ENCODE data around the gene TTLL5. TPM values are rescaled to one million over a fixed set of nuclear protein-coding genes. Genes with fewer than 3 reads are reported as not detected.
A peak's percentile ranks its signal among the peaks of the same experiment; 100 is the strongest.

Gene TTLL5
- total and polyA plus RNA-seq, 2 of the 4 experiments (the other 2 are of a cell fraction), result 11.9 to 16.7 TPM

GRCh38 chr14:75832621-75833297 is 171.7 kb downstream of the TTLL5 start:
- no peaks in the 10 kb centered on the region for H3K79me1 ChIP-seq (ENCODE audit: low read depth in 1 of 2, low read length in 2 of 2)
- H3K56ac ChIP-seq (ENCODE audit: extremely low read depth, insufficient read depth, low read length), result no peak overlapping the region
- H3K4me2 ChIP-seq (ENCODE audit: low read depth, low read length), result 0 out of 2 replicates have a peak overlapping the region, but pooled peaks have one; percentile 17
- ChIA-PET POLR2A (ENCODE audit: unreplicated experiment) (no interaction called here), CTCF (interaction anchor here (1.1 kb wide), 1 partner anchor 121 kb away, joined by 3 read pairs; no protein-coding TSS in a partner anchor)
- 56% methylated on average over 4 of the region's 10 CpGs; no CpG with 5 or more reads in 1 of the 2 experiments for WGBS, 2 experiments (ENCODE audit: extremely low coverage in 2 of 2, insufficient read length in 1 of 2)
- no peaks in the 10 kb centered on the region for H3K27me3 ChIP-seq (ENCODE audit: control insufficient read depth, insufficient read depth, low read length)
- H3K4me1 ChIP-seq (ENCODE audit: control insufficient read depth, insufficient read depth, low read length), result peaks cover 20% of the 10 kb centered on the region
- H3K4ac ChIP-seq (ENCODE audit: low read depth, low read length), result peak overlapping the region; percentile 29; the same call in 1 of the 2 replicates
- peak overlapping the region; percentile 8 for H2BK5ac ChIP-seq (ENCODE audit: low read depth, low read length, poor library complexity, severe bottlenecking)
- H2AK9ac ChIP-seq (replicated peaks; ENCODE audit: low read depth, low read length, poor library complexity), result no peak overlapping the region
- H4K5ac ChIP-seq (ENCODE audit: low read depth, low read length), result no peak overlapping the region
- H4K8ac ChIP-seq (ENCODE audit: low read depth in 2 of 2, low read length in 2 of 2), result peak overlapping the region in 1 of 2 experiments; percentile 25; a peak in 1 of 4 replicates
- peak overlapping the region; percentile 52 for H2AFZ ChIP-seq (replicated peaks; ENCODE audit: low read length, poor library complexity)
- H3K9ac ChIP-seq (ENCODE audit: low read depth, low read length), result no peak overlapping the region
- H3K18ac ChIP-seq (ENCODE audit: low read depth, low read length), result peak overlapping the region; percentile 2; the same call in 1 of the 2 replicates
- DNase-seq (peak; percentile 87), ATAC-seq (ENCODE audit: low read depth) (peak; percentile 55)
- no peaks in the 10 kb centered on the region; the same call in none of the 2 replicates for H3K9me1 ChIP-seq (ENCODE audit: insufficient read depth, low read length)
- peak overlapping the region; percentile 53; the same call in 1 of the 2 replicates for H2AK5ac ChIP-seq (ENCODE audit: low read depth, low read length)
- no peaks in the 10 kb centered on the region for H4K20me1 ChIP-seq (ENCODE audit: insufficient read depth, low read length)
- BruUV-seq (replicated peaks), result no TSS peak
- H3K23ac ChIP-seq (ENCODE audit: low read depth, low read length), result no peak overlapping the region
- H2BK15ac ChIP-seq (ENCODE audit: low read depth, low read length), result no peak overlapping the region
- H2BK120ac ChIP-seq (ENCODE audit: low read depth, low read length), result 0 out of 2 replicates have a peak overlapping the region, but pooled peaks have one; percentile 8
- intact Hi-C loops (cut with micrococcal nuclease) (no loop called here), in situ Hi-C loops (cut with MboI; ENCODE audit: low sequenced_read_pairs) (no loop called here), dilution Hi-C loops (cut with HindIII; ENCODE audit: low sequenced_read_pairs, unreplicated experiment) (no loop called here)
- no peaks in the 10 kb centered on the region for H3K36me3 ChIP-seq (ENCODE audit: control insufficient read depth, insufficient read depth, low read length)
- H4K91ac ChIP-seq (ENCODE audit: insufficient read depth, low read depth, low read length), result no peak overlapping the region
- H3K4me3 ChIP-seq (ENCODE audit: insufficient read depth, low read depth, low read length), result no peak overlapping the region
- H2BK20ac ChIP-seq (ENCODE audit: low read depth, low read length), result no peak overlapping the region
- no peak overlapping the region for H3K27ac ChIP-seq (ENCODE audit: insufficient read depth, low read length)
- peak overlapping the region; percentile 51 for H3K14ac ChIP-seq (replicated peaks; ENCODE audit: low read depth, low read length)
- no peaks in the 10 kb centered on the region for H3K9me3 ChIP-seq (ENCODE audit: control insufficient read depth, insufficient read depth, low read length)
- TF ChIP-seq CTCF (conservative IDR thresholded peaks at IDR 0.05; ENCODE audit: low read depth, low read length), result no peak
- no peak for TF ChIP-seq MAFK (IDR thresholded peaks at IDR 0.05; ENCODE audit: low read depth, low read length)
- no peak for TF ChIP-seq USF2 (IDR thresholded peaks at IDR 0.05; ENCODE audit: low read depth, low read length)
- TF ChIP-seq MXI1 (IDR thresholded peaks at IDR 0.05; ENCODE audit: borderline replicate concordance, low read depth, low read length), result no peak
- no peak for TF ChIP-seq POLR2A (IDR thresholded peaks at IDR 0.05; ENCODE audit: low read depth, low read length)
- TF ChIP-seq NFE2L2 (IDR thresholded peaks at IDR 0.05; ENCODE audit: low read depth, low read length), result no peak
- no peak for TF ChIP-seq MAZ (IDR thresholded peaks at IDR 0.05; ENCODE audit: borderline replicate concordance, low read depth, low read length)
- no peak for TF ChIP-seq BHLHE40 (IDR thresholded peaks at IDR 0.05; ENCODE audit: low read depth, low read length)
- TF ChIP-seq CEBPB (IDR thresholded peaks at IDR 0.05; ENCODE audit: low read depth, low read length), result no peak
- TF ChIP-seq RFX5 (IDR thresholded peaks at IDR 0.05; ENCODE audit: low read depth, low read length), result no peak
- no peak for TF ChIP-seq RCOR1 (IDR thresholded peaks at IDR 0.05; ENCODE audit: insufficient replicate concordance, low read length)
- no peak for TF ChIP-seq RAD21 (IDR thresholded peaks at IDR 0.05; ENCODE audit: low read length)
- TF ChIP-seq ELK1 (IDR thresholded peaks at IDR 0.05; ENCODE audit: borderline replicate concordance, low read depth, low read length), result no peak
- no peak for TF ChIP-seq SMC3 (IDR thresholded peaks at IDR 0.05; ENCODE audit: low read depth, low read length)
- TF ChIP-seq CHD1 (IDR thresholded peaks at IDR 0.05; ENCODE audit: low read depth, low read length), result no peak
